HUDEP-2 (cell line): Measurements from ENCODE around the gene LPAR3.
"Not testable (repeated sequence)": the region's sequence is repeated elsewhere in the genome, so short reads cannot be mapped to it uniquely, and the experiment has no call there.

Source experiments
- DNase-seq, 76 experiments: peaks; one replicate each; lab custom pipeline; 2025; ENCODE audit not compliant: unreplicated experiment in 76 of 76; lab: John Stamatoyannopoulos, UW

LPAR3 gene, protein sequence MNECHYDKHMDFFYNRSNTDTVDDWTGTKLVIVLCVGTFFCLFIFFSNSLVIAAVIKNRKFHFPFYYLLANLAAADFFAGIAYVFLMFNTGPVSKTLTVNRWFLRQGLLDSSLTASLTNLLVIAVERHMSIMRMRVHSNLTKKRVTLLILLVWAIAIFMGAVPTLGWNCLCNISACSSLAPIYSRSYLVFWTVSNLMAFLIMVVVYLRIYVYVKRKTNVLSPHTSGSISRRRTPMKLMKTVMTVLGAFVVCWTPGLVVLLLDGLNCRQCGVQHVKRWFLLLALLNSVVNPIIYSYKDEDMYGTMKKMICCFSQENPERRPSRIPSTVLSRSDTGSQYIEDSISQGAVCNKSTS

GRCh38 chr1:84892705-84893618 lies at the start of gene LPAR3:
LPAR3 (minus strand) TSS chr1:84893206; CDS start chr1:84866120, 27,086 bp downstream.
- DNase-seq: no peak

- no peak for DNase-seq
Observed at GRCh38 chr1:84941843-84942242, 48.8 kb upstream of the LPAR3 start.

DNA sequence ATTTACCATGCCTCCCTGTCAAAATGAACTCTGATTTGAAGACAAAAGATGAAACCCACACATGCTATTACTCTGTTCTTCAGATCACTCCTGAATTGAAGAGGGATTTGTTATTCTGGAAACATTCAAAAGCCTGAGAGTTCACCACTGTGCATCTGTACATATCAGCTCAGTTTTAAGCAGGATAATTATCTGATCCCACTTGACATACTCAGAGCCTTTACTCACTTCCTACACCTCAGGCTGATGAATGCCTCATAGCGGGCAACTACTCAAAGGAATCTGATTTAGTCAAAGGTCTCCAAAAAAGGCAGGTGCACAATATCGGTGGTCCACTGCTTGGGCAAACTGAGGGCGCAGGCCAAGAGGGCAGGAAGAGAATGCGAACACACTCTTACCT lies 47.5 kb upstream of the LPAR3 start:
- no peak for DNase-seq

GRCh38 chr1:84939761-84940160 lies 46.8 kb upstream of the LPAR3 start:
- no peak for DNase-seq

DNA sequence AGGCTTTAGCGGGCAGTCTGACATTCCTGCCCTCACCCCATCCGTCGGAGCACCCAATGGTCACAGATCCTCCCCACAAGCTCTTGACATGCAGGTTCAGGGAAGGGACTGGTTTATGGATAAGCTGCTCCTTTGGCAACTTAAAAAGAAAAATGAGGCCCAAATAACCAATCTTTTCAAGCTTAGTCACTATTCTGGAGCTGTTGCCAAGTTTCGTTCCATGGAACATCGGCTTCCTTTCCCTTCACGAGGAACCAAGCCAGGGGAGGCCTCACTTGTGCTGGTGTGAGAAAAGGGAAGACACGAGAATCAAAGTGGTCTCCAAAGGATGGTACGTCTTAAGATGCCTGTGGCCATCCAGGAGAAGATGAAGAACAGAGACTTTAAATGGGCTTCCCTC lies 46.1 kb upstream of the LPAR3 start:
- no peak for DNase-seq

DNA sequence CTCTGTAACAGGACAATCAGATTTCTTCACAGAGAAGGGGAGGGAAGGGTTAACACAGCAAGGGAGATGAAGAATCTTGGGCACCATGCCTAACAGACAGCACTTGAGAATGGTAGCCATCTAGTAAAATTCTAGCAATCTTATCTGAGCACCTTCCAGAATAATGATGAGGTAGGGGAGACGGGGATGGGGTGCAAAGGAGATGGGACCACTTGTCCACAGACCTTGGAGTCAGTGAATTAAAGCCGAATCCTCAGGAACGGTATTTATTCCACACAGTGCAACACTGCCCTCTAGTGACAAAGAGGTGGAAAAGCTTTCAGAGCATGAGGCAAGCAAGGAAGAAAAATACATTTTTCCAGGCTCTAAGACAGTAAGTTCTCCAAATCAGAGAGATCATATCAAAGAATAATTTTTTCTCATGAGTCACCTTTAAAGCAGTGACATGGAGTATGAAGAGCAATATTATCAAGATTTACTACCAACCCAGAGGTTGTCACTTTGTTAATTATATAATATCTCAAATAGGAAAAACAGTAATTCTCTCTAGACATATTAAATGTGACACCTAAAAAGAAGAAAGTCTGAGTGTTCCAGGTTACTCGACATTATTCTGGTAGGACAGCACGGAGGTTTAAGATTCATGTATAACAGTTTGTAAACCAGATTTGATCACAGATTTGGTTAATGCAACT lies 43.3 kb upstream of the LPAR3 start:
- peak in 21 of 76 experiments; percentile 1 to 52 (median 22) for DNase-seq

GRCh38 chr1:84933011-84933611 lies 40.1 kb upstream of the LPAR3 start:
- no peak for DNase-seq

- no peak for DNase-seq
Observed at GRCh38 chr1:84930831-84931230, 37.8 kb upstream of the LPAR3 start.

DNA sequence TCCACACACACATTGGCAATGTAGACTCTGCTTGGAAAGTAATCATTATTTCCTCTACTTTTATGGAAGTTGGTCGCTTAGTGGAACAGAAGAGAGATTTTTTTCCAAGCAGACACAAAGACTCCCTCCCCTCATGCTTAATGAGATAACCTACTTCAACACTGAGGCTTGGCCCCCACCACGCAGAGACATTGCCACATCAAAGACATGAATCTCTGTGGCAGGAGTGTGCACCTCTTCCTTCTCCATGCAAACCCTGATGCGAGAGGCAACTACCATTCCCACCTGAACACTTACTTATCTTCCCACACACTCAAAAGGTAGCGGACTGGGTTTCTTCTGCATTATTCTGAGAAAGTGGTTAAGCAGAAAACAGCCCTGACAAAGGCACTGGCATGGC lies 37.3 kb upstream of the LPAR3 start:
- no peak for DNase-seq

DNA sequence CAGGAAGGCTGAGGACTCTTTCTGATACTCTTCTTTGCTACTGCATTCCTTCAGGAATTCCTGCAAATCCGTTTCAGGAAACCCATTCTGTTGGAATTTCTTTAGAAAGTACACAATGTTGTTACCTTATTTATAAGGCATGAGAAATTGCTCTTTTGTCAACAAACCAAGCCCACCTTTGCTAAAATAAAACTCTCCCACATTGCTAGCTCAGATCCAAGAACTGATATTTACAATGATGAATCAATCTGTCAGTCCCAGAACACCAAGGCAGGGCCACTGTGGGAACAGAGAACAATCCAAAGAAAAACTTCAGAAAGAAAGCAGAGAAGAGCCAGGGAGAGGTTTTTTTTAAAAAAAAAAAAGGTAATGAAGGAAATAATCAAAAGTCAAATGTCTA lies 36.6 kb upstream of the LPAR3 start:
- no peak for DNase-seq

DNA sequence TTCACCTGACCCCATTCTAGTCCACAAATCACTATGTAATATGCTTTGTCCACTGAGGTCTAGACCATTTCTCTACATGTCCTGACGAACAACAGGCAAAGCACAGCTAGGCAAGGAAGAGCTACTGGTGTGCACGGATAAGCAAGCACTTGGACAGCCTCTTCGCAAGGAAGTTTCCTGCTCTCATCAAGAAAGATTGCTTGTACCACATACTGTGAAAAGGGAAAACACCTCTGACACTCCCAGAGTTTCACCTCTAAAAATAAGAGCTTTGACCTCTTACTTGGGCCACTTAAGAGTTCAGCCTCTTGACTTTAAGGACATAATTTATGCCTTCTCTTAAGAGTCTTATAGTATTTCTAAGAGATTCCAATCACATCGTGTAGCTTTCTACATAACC lies 36.0 kb upstream of the LPAR3 start:
- DNase-seq: no peak

DNA sequence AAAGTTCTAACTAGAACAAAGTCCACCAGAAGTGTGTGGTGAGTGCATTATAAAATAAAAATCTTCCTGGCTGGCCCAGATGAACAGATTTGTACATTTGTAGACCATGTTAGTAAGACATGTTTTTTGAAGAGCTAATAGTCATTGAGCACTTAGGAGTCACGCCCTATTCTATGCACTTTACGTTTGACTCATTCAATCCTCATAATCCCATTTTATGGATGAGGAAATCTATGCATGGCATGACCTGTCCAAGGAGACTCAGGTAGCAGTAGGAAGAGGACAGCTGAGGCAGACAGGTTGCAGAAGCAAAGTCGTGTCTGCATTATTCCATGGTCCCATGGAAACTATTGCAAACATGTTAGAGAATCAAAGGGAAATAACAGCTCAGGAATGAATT lies 30.3 kb upstream of the LPAR3 start:
- no peak for DNase-seq

DNA sequence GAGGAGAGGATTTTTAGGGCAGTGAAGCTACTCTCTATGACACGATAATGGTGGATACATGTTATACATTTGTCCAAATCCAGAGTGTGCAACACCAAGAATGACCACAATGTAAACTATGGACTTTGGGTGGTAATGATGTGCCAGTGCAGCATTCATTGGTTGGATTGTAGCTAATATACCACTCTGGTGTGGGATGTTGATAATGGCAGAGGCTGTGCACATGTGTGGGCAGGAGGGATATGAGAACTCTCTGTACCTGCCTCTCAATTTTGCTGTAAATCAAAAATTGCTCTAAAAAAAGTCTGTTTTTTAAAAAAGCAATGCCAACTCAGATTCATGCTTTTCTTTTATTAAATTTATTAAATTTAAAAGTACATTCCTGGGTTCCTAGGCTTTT lies 27.2 kb upstream of the LPAR3 start:
- no peak for DNase-seq

GRCh38 chr1:84919461-84919970 lies 26.5 kb upstream of the LPAR3 start:
- DNase-seq: no peak

DNA sequence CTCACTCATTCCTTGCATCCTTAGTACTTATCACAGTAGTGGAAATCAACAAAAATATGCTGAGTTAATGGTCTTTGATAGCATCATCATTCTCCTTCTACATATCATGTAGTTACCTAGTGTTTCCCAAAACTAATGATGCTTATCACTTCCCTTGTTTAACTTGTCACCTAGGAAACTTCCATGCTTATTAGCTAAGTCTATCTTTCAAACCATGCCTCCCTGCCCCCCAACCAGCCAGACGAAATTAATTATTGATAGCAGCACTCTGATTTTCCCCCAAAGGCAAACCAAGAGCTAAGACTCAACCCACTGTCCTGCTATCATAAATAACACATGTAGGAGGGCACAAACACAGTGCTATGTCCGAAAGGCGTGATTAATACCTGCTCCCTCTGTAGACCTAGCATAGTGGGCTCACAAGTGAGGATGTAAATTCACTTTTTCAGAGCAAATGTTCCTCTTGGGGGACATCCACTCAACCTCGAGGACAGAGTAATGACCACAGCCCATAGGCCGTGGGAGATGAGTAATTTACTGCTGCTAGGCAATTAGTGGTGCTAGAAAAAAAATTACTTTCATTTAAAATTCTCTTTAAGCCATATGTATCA lies 25.8 kb upstream of the LPAR3 start:
- no peak for DNase-seq

- no peak for DNase-seq
Observed at GRCh38 chr1:84916897-84917296, 23.9 kb upstream of the LPAR3 start.

- no peak for DNase-seq
Observed at GRCh38 chr1:84913555-84913892, 20.5 kb upstream of the LPAR3 start.

- DNase-seq: no peak
Observed at GRCh38 chr1:84912726-84913554, 19.9 kb upstream of the LPAR3 start.

DNA sequence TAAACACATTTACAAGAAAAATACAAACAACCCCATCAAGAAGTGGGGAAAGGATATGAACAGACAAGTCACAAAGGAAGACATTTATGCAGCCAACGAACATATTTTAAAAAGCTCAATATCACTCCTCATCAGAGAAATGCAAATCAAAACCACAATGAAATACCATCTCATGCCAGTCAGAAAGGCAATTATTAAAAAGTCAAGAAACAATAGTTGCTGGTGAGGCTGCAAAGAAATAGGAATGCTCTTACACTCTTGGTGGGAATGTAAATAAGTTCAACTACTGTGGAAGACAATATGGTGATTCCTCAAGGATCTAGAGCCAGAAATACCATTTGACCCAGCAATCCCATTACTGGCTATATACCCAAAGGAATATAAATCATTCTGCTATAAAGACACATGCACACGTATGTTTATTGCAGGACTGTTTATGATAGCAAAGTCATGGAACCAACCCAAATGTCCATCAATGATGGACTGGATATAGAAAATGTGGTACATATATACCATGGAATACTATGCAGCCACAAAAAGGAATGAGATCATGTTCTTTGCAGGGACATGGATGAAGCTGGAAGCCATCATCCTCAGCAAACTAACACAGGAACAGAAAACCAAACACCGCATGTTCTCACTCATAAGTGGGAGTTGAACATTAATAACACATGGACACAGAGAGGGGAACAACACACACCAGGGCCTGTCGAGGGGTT lies 15.9 kb upstream of the LPAR3 start:
- DNase-seq: not testable (repeated sequence)
